GM12891 (cell line): ENCODE results near the gene PCDH12.

Experiments used
- PAX5 ChIP-seq: IDR thresholded peaks from 2 replicates; pipeline ENCODE4 v1.6.1; 2011; ENCODE audit warnings: low read length, moderate library complexity, mild to moderate bottlenecking; ENCODE audit not compliant: insufficient read depth, severe bottlenecking
- POLR2A ChIP-seq: IDR thresholded peaks from 2 replicates; pipeline ENCODE4 v1.6.1; 2011; ENCODE audit warnings: low read depth, low read length, control low read depth
- POLR2AphosphoS5 ChIP-seq: IDR thresholded peaks from 2 replicates; pipeline ENCODE4 v1.6.1; 2011; ENCODE audit warnings: low read depth, low read length, control low read depth
- SPI1 ChIP-seq: IDR thresholded peaks from 2 replicates; pipeline ENCODE4 v1.6.1; 2011; ENCODE audit warnings: low read depth, low read length, control low read depth
- TAF1 ChIP-seq: IDR thresholded peaks from 2 replicates; pipeline ENCODE4 v1.6.1; 2011; ENCODE audit warnings: low read depth, low read length, control low read depth

DNA sequence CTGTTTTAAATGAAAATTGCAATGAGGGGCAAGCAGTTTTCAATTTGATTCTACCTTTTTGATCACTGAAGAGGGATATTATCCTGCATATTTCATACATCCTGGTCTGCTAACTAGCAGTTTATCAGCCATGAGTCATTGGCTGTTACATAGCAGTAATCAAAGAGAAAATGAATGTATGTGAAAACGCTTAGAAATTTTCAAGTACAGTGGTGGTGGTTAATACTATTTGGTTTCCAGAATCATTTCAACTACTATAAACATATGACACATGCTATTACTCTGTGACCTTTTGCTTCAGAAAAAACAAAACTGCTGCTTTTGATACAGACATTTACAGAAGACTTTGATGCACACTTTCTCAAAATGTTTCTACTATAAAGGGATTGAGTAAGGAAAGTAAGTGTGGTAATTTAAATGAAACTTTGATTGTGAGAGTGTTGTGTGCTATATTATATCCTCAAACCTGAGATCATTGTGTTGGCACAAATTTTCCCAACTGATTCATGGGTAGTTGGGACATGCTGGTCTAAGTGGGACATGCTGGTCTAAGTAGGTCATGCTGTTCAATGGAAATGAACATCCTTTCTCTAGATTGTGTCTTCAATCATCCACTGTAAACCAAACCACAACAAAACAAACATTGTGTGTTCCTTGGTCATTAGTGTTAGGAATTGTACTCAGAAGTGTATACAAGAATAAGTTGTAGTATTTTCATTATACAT is 16.0 kb upstream of the PCDH12 start:
- no peak for TF ChIP-seq POLR2A
- no peak for TF ChIP-seq POLR2AphosphoS5
- TF ChIP-seq TAF1: no peak
- TF ChIP-seq PAX5: no peak
- no peak for TF ChIP-seq SPI1
